LNCaP clone FGC (cell line): ENCODE measurements around the gene EFR3B.

ENCODE experiments used
- DNase-seq: peaks from one replicate; pipeline ENCODE4 v3.0.0-alpha.2; 2011; ENCODE audit warnings: low read depth
- H3K4me3 ChIP-seq: 2 replicates; pipeline ENCODE4 v1.5.1; 2011; ENCODE audit warnings: mild to moderate bottlenecking, low read depth, low read length, control low read depth
- TF ChIP-seq, protein P1 (sequence below): IDR thresholded peaks from 2 replicates; pipeline ENCODE4 v1.5.1; 2012; ENCODE audit warnings: mild to moderate bottlenecking; ENCODE audit not compliant: control insufficient read depth, insufficient read depth; ENCODE audit errors: extremely low read depth

The EFR3B gene

GRCh38 chr2:25178976-25179375, 137.1 kb downstream of the EFR3B start:
- TF ChIP-seq, protein P1, sequence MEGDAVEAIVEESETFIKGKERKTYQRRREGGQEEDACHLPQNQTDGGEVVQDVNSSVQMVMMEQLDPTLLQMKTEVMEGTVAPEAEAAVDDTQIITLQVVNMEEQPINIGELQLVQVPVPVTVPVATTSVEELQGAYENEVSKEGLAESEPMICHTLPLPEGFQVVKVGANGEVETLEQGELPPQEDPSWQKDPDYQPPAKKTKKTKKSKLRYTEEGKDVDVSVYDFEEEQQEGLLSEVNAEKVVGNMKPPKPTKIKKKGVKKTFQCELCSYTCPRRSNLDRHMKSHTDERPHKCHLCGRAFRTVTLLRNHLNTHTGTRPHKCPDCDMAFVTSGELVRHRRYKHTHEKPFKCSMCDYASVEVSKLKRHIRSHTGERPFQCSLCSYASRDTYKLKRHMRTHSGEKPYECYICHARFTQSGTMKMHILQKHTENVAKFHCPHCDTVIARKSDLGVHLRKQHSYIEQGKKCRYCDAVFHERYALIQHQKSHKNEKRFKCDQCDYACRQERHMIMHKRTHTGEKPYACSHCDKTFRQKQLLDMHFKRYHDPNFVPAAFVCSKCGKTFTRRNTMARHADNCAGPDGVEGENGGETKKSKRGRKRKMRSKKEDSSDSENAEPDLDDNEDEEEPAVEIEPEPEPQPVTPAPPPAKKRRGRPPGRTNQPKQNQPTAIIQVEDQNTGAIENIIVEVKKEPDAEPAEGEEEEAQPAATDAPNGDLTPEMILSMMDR, result no peak
- no peak for DNase-seq
- H3K4me3 ChIP-seq, result no peak overlapping the region

DNA sequence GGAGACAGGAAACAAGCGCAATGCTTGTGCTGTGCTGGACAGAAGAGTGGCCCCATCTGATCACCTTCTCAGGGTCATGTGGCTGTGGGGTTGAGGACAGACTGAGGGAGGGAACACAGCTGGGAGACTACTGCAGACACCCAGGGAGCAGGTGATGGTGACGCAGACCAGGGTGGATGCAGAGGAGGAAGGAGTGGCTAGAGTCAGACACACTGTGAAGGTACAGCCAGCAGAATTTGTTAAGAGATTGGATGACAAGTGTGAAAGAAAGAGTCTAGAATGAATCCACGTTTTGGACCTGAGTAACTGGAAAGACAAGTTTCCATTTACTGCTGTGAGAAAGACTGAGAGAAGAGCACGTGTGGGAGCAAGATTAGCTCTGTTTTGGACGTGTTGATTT, 142.4 kb downstream of the EFR3B start:
- TF ChIP-seq, protein P1, result no peak
- no peak overlapping the region for H3K4me3 ChIP-seq
- DNase-seq, result peak; percentile 74

- TF ChIP-seq, protein P1, result no peak
- H3K4me3 ChIP-seq, result no peak overlapping the region
- no peak for DNase-seq
Measured at GRCh38 chr2:25187729-25188350, 146.0 kb downstream of the EFR3B start.

DNA sequence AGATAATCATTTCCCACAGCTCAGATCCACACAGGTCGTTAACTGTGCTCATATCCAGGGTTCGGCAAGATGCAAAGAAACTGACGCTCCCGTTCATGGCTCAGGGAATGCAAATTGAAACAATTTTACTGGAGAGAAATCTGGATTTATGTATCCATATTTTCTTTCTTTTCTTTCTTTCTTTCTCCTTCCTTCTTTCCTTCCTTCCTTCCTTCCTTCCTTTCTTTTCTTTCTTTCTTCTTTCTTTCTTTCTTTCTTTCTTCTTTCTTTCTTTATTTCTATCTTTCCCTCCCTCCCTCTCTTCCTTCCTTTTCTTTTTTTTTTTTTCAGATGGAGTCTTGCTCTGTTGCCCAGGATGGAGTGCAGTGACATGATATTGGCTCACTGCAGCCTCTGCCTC, 146.5 kb downstream of the EFR3B start:
- H3K4me3 ChIP-seq, result no peak overlapping the region
- TF ChIP-seq, protein P1, result no peak
- DNase-seq, result no peak

DNA sequence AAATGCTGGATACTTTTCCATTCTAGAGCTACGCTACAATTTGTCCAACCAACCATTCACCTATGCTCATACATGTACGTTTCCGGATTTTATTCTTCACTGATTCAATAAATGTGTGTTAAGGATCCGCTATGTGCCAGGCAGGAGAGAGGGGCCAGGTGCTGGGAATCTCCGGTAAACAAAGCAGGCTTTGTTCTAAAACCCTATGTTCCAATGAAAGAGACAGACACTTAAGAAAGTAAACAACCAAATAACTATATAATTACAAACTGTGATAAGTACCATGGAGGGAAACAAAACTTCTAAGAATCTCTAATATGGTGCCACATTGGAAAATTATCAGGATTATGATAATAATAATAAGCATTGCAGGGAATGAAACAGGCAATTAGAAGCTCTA, 148.7 kb downstream of the EFR3B start:
- peak; percentile 7 for DNase-seq
- TF ChIP-seq, protein P1, result no peak
- H3K4me3 ChIP-seq, result no peak overlapping the region

DNA sequence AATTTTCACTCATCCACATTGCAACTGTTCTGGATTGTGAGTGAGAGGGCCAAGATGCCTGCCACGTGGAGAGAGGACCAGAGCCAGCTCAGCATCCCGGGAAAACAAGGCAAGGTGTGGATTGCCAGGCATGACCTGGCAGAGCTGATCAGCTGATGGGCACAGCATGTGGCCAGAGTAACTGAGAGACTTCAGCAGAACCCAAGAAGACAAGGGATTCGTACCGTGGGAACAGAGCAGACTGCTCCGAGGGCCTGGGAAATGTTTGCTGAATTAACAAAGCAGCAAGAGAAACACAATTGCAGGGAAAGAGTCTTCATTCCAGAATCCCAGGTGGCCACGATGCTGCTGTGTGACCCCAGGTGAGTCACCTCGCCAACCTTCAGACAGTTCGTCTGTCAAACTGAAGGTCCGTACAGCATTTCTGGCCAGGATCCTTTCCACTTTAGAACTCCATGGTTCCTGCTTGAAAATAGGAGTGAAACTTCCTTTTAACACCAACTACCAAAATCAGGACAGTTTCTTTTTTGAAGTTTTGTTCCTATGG, 152.8 kb downstream of the EFR3B start:
- TF ChIP-seq, protein P1, result no peak
- DNase-seq, result no peak
- H3K4me3 ChIP-seq, result no peak overlapping the region

- TF ChIP-seq, protein P1, result no peak
- H3K4me3 ChIP-seq, result no peak overlapping the region
- DNase-seq, result no peak
Measured at GRCh38 chr2:25197336-25198208, 155.7 kb downstream of the EFR3B start.
